HFF-Myc (cell line): ENCODE measurements around the gene HDAC4.

ENCODE experiments used
- DNase-seq: peaks from one replicate; pipeline ENCODE4 v3.0.0-alpha.2; 2011; ENCODE audit warnings: low read depth; ENCODE audit errors: extremely low read depth
- H3K4me3 ChIP-seq: replicated peaks from 2 replicates; pipeline ENCODE4 v1.5.1; 2011; ENCODE audit warnings: low read depth, mild to moderate bottlenecking, control low read depth, low read length
- TF ChIP-seq, protein P1 (sequence below): IDR thresholded peaks from 2 replicates; pipeline ENCODE4 v1.5.1; 2012; ENCODE audit warnings: mild to moderate bottlenecking, low read depth, low read length, control low read depth; ENCODE audit errors: missing control alignments

Gene HDAC4

DNA sequence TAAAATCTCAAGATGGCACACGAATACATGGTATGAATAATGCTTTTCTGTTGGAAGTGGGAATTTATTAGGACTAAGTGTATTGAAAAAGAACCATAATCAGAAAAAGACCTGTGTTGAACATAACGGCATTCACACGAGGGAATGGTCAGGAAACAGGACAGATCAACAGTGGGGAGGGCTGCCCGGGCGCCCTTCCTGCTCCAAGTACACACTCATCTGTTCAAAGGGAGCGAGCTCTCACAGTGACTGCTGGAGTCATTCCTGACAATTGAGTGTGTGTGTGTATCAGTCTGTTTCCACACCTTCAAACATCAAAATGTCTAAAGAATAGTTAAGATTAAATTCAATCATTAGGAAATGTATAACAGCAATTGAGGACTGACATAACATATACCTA is 167.2 kb downstream of the HDAC4 start:
- TF ChIP-seq, protein P1, sequence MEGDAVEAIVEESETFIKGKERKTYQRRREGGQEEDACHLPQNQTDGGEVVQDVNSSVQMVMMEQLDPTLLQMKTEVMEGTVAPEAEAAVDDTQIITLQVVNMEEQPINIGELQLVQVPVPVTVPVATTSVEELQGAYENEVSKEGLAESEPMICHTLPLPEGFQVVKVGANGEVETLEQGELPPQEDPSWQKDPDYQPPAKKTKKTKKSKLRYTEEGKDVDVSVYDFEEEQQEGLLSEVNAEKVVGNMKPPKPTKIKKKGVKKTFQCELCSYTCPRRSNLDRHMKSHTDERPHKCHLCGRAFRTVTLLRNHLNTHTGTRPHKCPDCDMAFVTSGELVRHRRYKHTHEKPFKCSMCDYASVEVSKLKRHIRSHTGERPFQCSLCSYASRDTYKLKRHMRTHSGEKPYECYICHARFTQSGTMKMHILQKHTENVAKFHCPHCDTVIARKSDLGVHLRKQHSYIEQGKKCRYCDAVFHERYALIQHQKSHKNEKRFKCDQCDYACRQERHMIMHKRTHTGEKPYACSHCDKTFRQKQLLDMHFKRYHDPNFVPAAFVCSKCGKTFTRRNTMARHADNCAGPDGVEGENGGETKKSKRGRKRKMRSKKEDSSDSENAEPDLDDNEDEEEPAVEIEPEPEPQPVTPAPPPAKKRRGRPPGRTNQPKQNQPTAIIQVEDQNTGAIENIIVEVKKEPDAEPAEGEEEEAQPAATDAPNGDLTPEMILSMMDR: no peak
- H3K4me3 ChIP-seq: no peak overlapping the region
- no peak for DNase-seq

DNA sequence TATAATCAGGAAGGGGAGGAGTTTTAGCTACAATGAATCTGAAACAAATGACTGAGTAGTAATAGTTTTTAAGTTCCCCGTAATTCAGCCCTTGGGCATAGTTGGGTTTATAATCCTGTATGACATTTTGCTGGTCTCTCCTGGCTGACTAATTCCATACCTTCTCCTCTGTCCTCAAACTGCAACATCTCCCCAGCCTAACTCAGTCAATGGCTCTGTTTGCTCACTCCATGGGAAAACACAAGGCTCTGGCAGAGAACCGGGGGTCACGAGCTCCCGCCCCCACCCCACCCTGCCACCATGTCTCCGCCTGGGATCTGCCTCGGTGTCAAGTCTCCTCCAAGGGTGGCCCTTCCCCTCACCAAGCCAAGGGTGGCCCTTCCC is 168.6 kb downstream of the HDAC4 start:
- no peak overlapping the region for H3K4me3 ChIP-seq
- DNase-seq: no peak
- TF ChIP-seq, protein P1: no peak

DNA sequence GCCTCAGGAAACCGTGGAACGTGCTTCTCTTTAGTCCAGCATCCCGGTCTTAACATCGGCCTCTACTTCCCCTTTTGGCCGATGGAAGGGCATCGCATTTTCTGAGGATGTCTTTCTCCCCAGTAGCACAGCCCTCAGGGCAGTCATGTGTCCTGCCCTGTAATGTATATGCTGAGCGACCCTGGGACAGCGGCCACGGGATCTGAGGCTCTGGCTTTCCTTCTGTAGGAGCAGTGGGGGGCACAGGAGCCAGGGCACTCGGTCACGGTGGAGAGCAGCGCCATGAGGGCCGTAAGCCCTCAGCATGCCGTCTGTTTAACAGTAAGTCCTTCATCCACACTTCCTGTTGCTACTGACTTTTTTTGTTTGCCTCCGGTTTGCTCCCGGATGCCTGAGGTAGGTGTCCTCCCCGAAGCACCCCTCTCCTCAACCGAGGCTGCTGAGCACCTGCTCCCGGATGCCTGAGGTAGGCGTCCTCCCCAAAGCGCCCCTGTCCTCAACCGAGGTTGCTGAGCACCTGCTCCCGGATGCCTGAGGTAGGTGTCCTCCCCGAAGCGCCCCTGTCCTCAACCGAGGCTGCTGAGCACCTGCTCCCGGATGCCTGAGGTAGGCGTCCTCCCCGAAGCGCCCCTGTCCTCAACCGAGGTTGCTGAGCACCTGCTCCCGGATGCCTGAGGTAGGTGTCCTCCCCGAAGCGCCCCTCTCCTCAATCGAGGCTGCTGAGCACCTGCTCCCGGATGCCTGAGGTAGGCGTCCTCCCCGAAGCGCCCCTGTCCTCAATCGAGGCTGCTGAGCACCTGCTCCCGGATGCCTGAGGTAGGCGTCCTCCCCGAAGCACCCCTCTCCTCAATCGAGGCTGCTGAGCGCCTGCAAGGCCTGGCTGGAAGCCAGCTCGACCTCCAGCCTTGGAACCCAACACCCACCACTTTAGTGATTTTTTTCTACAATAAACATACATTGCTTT is 169.3 kb downstream of the HDAC4 start:
- no peak for DNase-seq
- TF ChIP-seq, protein P1: no peak
- H3K4me3 ChIP-seq: no peak overlapping the region

DNA sequence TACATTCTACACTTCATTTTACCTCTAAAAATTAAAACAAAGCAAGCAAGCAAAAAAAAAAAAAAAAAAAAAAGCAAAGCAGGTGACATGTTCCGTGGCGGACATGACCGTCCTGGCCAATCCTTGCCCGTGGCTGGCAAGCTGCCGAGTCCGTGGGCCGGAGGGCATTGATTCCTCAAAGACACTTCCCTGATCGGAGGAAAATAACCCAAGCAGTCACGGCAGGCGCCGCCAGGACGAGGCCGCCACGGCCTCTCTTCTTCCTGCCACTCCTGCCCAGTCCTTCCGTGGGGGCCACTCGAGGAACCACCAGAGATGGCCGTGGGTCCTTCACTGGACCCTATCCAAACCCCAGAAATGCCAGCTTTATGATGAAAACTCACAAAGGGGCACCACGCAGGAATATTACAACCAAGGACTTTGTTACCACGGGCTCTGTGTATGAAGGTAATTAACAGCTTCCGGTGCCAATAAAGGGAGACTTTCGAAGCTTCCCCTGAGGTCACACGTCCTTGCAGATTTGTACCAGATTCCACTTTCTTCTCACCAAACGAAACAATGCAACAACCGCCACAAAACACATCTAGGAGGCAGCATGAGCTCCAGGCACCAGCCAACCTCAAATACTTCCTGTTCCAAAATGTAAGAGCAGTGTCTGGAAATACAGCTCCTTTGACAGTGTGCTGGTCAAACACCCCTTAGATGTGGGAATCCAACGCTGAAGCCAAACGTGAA is 170.3 kb downstream of the HDAC4 start:
- no peak overlapping the region for H3K4me3 ChIP-seq
- DNase-seq: no peak
- TF ChIP-seq, protein P1: no peak

DNA sequence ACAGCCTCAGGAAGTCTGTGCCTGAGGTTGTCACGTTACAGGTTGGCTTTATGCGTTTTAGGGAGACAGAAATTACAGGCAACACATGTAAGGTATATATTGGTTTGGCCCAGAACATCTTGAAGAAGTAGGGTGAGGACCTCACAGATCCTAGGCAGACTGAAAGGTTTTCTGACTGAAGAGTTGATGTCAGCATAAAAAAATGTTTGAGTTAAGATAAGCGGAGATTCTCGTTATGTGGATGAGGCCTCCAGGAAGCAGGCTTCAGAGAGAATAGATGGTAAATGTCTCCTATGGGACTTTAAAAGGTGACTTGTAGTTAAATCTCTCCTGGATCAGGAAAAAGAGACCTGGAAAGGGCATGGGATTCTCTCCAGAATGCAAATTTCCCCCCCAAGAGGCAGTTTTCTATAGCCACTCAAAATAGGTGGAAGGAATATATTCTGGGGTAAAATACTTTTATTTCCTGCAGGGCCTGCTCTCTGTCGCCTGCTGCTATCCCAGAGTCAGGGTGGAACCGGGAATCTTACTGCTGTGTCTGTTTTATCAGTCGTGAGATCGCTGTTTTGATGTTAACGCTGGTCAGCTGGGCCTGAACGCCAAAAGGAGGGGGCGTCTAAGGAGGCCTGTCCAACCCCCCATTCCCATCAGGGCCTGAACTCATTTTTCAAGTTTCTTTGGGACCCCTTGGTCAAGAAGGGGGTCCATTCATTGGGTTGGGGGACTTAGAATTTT is 171.1 kb downstream of the HDAC4 start:
- TF ChIP-seq, protein P1: no peak
- no peak for DNase-seq
- H3K4me3 ChIP-seq: no peak overlapping the region

DNA sequence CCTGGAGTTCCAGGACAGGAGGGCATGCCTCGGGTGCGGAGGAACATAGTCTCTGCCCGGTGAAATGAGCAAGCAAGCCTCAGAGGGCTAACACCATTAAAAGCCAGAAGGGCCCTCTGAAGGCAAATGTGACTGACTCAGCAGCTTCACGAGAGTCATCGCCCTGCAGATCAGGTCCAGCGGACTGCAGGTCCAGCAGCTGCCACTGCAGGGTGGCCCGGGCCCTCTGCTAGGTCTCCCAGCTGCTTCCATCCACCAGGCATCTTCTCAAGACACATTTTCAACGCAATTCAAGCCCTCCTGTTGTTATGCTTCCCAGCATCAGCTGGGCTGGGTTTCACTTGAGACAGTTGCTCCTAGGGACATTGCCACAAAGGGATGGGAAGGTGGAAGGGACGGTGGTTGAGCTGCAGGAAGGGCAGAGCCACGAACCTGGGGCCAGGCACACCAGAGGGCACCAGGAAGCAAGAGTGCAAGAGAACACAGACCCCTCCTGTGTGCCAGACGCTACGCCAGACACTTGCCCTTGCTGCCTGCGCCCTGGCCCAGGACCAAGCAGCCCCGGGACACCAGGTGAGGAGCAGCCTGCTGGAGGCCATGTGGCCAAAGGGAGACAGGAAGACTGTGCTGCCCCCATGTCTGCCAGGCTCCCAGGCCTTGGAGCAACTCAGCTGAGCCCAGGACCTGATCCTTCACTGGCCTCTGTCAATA is 173.0 kb downstream of the HDAC4 start:
- TF ChIP-seq, protein P1: no peak
- H3K4me3 ChIP-seq: no peak overlapping the region
- no peak for DNase-seq
